Lung (tissue), 12 donors: ENCODE measurements around the gene MYO1F. TPM values are rescaled to one million over a fixed set of nuclear protein-coding genes. Genes with fewer than 3 reads are reported as not detected.
A peak's percentile ranks its signal among the peaks of the same experiment; 100 is the strongest.

Source experiments
- ATAC-seq: fragments of 200-7000 bp; cut with Tn5 transposase; one replicate; pipeline ENCODE4 v1.9.1; 2020; ENCODE audit warnings: moderate number of reproducible peaks; ENCODE audit not compliant: insufficient read depth, low FRiP score
- DNase-seq, 3 donors: peaks; one replicate each; pipeline ENCODE4 v3.0.0-alpha.2; 2013 to 2017
- H3K27ac ChIP-seq, 2 donors: one replicate each; pipeline ENCODE4 v1.5.1; 2013; ENCODE audit warnings: mild to moderate bottlenecking in 2 of 2, moderate library complexity in 2 of 2, control low read depth in 1 of 2, inconsistent platforms in 1 of 2, low read depth in 1 of 2, low read length in 1 of 2
- H3K27me3 ChIP-seq, 3 donors: one replicate each; pipeline ENCODE4 v1.5.1; 2013; ENCODE audit warnings: low read length in 2 of 3; ENCODE audit not compliant: control insufficient read depth in 3 of 3, insufficient read depth in 3 of 3
- H3K36me3 ChIP-seq, 4 donors: one replicate each; pipeline ENCODE4 v1.5.1; 2013; ENCODE audit warnings: low read length in 4 of 4, mild to moderate bottlenecking in 1 of 4, moderate library complexity in 1 of 4; ENCODE audit not compliant: control insufficient read depth in 4 of 4, insufficient read depth in 4 of 4
- H3K4me1 ChIP-seq, 5 donors: one replicate each; pipeline ENCODE4 v1.5.1; 2013; ENCODE audit warnings: low read length in 5 of 5, mild to moderate bottlenecking in 2 of 5, moderate library complexity in 1 of 5; ENCODE audit not compliant: control insufficient read depth in 5 of 5, insufficient read depth in 5 of 5
- H3K4me3 ChIP-seq: one replicate; pipeline ENCODE4 v1.5.1; 2013; ENCODE audit warnings: mild to moderate bottlenecking, control low read depth, moderate library complexity
- H3K9ac ChIP-seq, 2 donors: one replicate each; pipeline ENCODE4 v1.5.1; 2013; ENCODE audit warnings: low read length in 2 of 2, control low read depth in 1 of 2; ENCODE audit not compliant: insufficient read depth in 1 of 2
- H3K9me3 ChIP-seq, 4 donors: one replicate each; pipeline ENCODE4 v1.5.1; 2013; ENCODE audit warnings: low read length in 3 of 4, mild to moderate bottlenecking in 1 of 4, moderate library complexity in 1 of 4; ENCODE audit not compliant: control insufficient read depth in 4 of 4, insufficient read depth in 3 of 4
- WGBS, 2 donors: extraction: QIAGEN DNeasy Blood & Tissue Kit; methylation state at CpG; one replicate each; pipeline ENCODE4 v1.1.7; 2013; 5-methylcytosine and 5-hydroxymethylcytosine counted together
- polyA plus RNA-seq, 2 donors: library from polyadenylated mRNA; stranded (reverse); fragments of 200-250 nt; gene quantifications; one replicate each; pipeline ENCODE4 v1.2.1, GENCODE V29; 2013
- total RNA-seq, 2 donors: library from RNA; depleted of rRNA in 1 of 2; stranded (reverse); fragments of >200 nt in 1 of 2; gene quantifications; one replicate each; pipeline ENCODE4 v1.2.1, GENCODE V29; 2014 to 2021
- TF ChIP-seq, protein P1 (sequence below): IDR thresholded peaks from 2 replicates; pipeline ENCODE4 v1.5.1; 2012; ENCODE audit warnings: mild to moderate bottlenecking; ENCODE audit errors: control extremely low read depth, extremely low read depth
- donor health status: control.
- donor health status: control.
- donor health status: Bipolar disorder and iron deficiency.
- donor health status: healthy.
- donor health status: DM: yes; HTN: yes; CAD: no.

Gene MYO1F
- total and polyA plus RNA-seq, 4 donors = 23.4 to 127 (median 73.2) TPM

DNA sequence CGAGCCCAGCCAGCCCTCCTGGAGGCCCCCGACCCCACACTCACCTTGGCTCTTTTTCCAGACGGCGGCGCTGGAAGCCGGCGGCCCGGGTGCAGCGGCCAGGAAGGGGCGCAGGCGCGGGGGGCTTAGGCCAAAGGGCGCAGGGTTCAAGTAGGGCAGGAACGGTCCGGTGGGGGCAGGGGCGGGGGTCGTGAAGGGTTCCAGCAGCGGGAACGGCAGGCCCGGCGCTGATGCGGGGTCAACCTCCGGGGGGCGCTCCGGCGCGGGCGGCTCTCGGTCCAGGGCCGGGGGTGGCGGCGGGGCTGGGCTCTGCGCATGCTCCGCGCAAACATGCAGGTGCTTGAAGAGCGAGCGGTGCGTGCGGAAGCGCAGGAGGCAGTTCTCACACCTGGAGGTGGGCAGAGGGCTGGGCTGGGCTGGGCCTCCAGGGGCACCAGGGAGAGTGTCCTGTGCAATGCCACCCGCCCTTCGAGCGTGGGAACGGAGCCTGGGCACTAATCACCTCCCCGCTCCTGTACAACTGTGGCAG lies 65.6 kb downstream of the MYO1F start:
- no peaks in the 10 kb centered on the region for H3K9me3 ChIP-seq
- no peaks in the 10 kb centered on the region for H3K27me3 ChIP-seq
- ATAC-seq = no peak
- TF ChIP-seq, protein P1, sequence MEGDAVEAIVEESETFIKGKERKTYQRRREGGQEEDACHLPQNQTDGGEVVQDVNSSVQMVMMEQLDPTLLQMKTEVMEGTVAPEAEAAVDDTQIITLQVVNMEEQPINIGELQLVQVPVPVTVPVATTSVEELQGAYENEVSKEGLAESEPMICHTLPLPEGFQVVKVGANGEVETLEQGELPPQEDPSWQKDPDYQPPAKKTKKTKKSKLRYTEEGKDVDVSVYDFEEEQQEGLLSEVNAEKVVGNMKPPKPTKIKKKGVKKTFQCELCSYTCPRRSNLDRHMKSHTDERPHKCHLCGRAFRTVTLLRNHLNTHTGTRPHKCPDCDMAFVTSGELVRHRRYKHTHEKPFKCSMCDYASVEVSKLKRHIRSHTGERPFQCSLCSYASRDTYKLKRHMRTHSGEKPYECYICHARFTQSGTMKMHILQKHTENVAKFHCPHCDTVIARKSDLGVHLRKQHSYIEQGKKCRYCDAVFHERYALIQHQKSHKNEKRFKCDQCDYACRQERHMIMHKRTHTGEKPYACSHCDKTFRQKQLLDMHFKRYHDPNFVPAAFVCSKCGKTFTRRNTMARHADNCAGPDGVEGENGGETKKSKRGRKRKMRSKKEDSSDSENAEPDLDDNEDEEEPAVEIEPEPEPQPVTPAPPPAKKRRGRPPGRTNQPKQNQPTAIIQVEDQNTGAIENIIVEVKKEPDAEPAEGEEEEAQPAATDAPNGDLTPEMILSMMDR = no peak
- WGBS, 2 donors = 67 to 83% methylated on average over 43 to 45 of the region's 45 CpGs
- no peak overlapping the region for H3K9ac ChIP-seq
- no peak overlapping the region for H3K4me3 ChIP-seq
- peaks cover 4 to 11% (median 7%) of the 10 kb centered on the region in 5 donors for H3K4me1 ChIP-seq
- peak in 2 of 3 donors; percentile 45 to 48 for DNase-seq
- no peak overlapping the region for H3K27ac ChIP-seq
- peaks cover 0 to 10% (median 1%) of the 10 kb centered on the region in 4 donors for H3K36me3 ChIP-seq

DNA sequence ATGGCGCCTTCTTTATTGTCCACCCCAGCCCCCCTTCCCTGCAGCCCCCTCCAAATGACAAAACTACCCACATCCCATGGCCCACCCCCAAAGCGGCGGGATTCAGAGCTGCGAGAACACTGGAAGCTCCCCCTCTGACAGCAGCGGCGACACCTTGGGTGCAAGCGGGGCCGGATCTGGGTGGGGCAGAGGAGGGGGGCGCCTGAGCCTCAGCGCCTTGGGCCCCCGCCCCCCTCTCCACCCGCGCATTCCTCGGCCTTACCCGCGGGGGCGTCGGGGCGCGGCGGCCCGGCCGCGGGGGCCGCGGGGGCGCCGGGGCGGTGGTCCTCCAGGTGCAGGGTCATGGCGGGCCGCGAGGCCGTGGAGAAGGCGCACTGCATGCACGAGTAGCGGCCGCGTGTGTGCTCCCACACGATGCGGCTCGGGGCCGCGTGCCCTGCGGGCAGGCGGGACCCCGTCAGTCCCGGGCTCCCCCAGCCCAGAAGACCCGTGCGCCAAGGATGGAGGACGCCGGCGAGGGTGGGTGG lies 66.6 kb downstream of the MYO1F start:
- WGBS, 2 donors = 89 to 91% methylated on average over 40 to 52 of the region's 52 CpGs
- H3K4me1 ChIP-seq = peaks cover 4 to 19% (median 8%) of the 10 kb centered on the region in 5 donors
- TF ChIP-seq, protein P1 = no peak

DNA sequence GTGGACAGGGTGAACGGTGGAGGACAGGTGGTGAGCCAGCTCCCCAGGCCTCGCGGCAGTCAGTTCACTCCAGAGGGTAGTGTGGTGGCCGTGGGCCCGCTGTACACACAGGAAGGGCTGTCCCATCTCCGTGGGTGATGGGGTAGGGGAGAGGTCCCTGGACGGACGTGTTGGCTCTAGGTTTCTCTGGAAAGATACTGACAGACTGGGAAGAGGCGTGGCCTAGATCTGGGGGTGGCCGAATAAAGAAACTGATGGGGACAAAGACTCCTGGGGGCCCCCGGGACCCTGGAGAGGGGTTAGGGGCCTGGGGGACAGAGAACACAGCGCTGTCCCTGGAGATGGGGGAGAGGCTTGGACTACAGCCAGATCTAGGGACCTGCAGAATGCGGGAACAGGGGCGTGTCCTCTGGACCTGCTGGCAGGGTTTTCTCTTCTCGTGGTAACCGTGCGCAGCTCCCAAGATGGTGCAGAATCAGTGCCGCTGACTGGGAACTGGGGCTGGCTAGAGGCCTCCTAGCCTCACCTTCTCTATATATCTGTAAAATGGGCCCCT lies 70.8 kb downstream of the MYO1F start:
- 32 to 33% methylated on average over 18 of the region's 18 CpGs for WGBS, 2 donors
- Histone ChIP-seq H3K4me1 (peaks cover 0 to 10% (median 3%) of the 10 kb centered on the region in 5 donors), H3K4me3 (no peak overlapping the region), H3K27me3 (no peaks in the 10 kb centered on the region), H3K9me3 (no peaks in the 10 kb centered on the region), H3K36me3 (peaks cover 0 to 7% (median 1%) of the 10 kb centered on the region in 4 donors), H3K27ac (no peak overlapping the region), H3K9ac (no peak overlapping the region)
- ATAC-seq (no peak), DNase-seq (peak in 2 of 3 donors; percentile 54 to 63)
- TF ChIP-seq, protein P1 = no peak

More for the DNA sequence above, 66.6 kb downstream of the MYO1F start:
- Histone ChIP-seq H3K9me3 (no peaks in the 10 kb centered on the region), H3K9ac (no peak overlapping the region), H3K27ac (no peak overlapping the region), H3K27me3 (no peaks in the 10 kb centered on the region), H3K4me3 (no peak overlapping the region), H3K36me3 (peaks cover 0 to 10% (median 1%) of the 10 kb centered on the region in 4 donors)
- no peak for DNase-seq
- ATAC-seq = no peak
